Stimulated activated CD4-positive, alpha-beta T cell treated with anti-CD3 and anti-CD28 coated beads, Interleukin-15, amount 100 ng/mL, for 1 hour (primary cell): ENCODE measurements around the gene RBBP8NL.
"Not testable (repeated sequence)": the region's sequence is repeated elsewhere in the genome, so short reads cannot be mapped to it uniquely, and the experiment has no call there.

Source experiments
- DNase-seq, 2 donors: peaks; one replicate each; pipeline ENCODE4 v3.0.0-alpha.2; 2020; ENCODE audit warnings: low read depth in 1 of 2, low spot score in 1 of 2

Gene RBBP8NL

DNA sequence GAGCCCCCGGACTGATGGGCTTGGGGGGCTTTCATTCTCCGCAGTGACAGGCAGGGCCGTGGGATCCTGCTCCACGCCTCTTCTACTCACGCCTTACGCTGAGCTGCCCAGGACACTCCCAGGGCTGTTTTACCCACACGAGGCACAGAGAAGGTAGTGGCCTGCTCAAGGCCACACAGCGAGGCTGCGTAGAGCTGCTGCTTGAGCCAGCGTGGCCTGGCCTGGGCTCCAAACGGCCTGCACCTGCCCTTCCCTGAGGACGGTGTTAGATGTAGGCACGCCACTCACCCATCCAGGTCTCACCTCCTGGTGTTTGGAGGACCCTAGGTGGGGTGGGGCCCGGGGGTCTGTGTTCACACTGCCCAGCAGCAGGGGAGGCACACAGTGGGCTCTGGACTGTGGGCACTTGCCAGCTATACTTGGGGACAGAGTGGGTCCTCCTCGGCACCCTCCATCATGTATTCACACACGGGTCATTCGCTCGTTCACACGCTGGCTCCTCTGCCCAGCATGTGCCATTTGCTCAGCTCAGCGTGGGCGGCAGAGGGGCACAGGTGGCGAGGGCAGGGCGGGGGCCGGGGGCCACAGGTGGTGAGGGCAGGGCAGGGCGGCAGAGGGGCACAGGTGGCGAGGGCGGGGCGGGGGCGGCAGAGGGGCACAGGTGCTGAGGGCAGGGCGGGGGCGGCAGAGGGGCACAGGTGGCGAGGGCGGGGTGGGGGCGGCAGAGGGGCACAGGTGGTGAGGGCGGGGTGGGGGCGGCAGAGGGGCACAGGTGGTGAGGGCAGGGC, 18.4 kb upstream of the RBBP8NL start:
- no peak for DNase-seq

DNA sequence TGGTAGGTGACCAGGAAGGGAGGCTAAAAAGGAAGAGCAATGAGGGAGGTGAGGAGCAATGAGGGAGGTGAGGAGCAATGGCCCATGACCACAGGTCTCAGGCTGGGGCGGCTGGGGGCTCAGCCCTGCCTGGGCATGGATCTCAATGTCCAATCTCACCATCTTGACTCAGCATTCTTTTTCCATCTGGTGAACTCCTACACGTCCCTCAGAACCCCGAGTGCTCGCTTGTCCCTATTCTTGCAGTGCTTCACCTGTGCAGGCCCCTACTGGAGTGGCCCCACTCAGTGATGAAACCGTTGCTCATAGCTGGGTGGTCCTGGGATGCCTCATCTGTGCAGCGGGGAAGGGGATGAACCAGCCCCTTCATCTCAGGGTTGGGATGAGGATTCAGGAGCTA, 16.9 kb upstream of the RBBP8NL start:
- no peak for DNase-seq

DNA sequence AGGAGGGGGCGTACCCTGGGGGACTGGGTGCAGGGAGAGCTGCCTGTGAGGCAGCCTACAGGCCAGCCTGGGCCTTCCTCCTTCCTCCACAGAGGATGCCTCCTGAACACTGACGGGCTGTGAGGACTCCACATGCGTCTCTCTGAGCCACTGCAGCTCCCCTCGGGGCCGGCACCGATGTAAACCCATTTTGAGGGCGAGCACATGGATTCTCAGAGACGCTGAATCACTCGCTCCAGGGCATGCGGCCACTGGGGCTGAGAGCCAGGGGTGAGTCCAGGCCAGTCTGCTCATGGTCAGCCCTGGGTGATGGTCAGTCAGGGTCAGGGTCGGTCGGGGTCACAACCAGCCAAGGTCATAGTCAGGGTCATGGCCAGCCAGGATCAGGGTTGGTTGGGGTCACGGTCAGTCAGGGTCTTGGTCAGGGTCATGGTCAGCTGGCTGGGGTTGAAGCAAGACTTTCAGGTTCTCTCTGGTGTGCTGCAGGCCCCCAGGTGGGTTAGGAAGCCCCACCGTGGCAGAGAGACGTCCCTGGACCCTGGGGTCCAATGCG, 14.7 kb upstream of the RBBP8NL start:
- no peak for DNase-seq

GRCh38 chr20:62439218-62439617, 11.9 kb upstream of the RBBP8NL start:
- no peak for DNase-seq

GRCh38 chr20:62437927-62438326, 10.6 kb upstream of the RBBP8NL start:
- DNase-seq = no peak

GRCh38 chr20:62437496-62437895, 10.2 kb upstream of the RBBP8NL start:
- DNase-seq = no peak

DNA sequence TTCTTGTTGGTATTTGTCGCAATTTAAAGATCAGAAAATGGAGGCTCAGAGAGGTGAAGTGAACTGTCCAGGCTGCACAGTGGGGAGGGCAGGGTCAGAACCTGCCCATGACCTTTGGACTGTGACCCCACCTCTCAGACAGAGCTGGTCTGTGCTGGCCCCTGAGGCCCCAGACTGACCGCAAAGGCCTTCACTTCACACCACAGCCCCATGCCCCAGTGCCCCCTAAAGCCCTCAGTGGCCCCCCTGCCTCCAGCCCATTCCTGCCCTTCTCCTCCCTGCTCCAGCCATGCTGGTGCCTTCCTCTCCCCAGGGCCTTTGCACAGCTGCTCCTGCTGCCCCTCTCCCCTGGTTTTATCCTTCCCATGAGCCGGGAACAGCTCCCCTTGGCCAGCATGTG, 9.4 kb upstream of the RBBP8NL start:
- no peak for DNase-seq

DNA sequence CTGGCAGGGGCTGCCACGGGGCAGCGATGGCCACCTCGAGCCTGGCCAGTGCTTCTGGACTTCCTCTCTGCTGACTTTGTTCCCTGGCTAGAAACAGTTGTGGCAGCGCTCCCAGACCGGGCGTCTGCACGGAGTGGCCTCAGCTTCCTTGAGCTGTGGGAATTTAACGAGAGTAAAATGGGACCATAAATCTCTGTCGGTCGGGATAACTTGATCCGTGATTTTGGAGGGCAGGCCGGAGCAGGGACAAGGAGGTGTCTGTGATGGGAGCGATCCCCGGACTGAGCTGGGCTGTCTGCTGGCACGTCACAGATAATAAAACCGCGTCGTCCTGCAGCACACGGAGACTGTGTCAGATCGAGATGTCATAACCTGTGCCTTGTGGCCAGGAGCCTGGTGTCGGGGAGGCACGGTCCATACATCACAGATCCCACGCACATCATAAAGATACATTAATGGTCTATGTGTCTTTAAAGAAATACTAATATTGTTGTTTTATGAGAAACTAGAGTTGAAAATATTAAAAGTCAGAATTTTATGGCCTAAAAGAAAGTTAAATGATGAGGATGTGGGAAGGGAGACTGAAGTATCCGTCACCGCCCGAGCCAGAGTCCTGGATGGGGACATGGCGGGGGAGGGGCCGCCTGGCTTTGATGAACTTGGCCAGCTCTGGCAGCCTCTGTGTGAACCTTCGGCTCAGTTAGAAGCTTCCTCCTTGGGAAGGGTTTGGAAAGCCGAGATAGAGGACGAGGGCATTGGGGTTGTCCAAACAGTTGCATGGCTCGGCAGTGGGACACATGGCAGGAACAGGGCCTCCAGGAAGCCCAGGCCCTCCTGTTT, 6.5 kb upstream of the RBBP8NL start:
- DNase-seq = no peak

DNA sequence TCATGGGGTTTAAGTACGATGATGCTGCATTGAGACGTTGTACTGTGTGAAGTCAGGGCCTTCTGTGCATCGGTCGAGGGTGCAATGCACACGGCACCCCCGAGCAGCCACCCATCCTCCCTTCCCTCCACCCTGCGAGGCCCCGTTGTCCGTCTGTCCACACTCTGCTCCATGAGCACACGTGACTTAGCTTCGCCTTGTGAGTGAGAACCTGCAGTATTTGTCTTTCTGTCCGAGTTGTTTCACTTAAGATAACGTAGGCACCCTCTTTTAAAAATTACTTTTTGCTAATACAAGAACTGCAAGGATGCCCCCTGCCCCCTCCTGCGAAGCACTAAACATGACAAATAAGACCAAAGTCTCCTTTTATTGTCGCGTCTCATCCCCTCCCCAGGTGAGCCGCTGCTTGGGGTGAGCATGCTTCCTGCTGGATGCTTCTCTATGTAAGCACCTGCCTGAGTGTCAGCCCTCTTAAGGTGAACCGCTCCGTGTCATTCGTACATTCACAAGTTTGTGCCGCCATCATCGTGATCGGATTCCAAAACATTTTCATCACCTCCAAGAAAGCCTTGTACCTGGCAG, 3.6 kb upstream of the RBBP8NL start:
- DNase-seq = no peak

GRCh38 chr20:62430311-62430853, 3.0 kb upstream of the RBBP8NL start:
- no peak for DNase-seq

- no peak for DNase-seq
Observed at GRCh38 chr20:62429455-62430310, 2.3 kb upstream of the RBBP8NL start.

GRCh38 chr20:62428396-62429295, 1.3 kb upstream of the RBBP8NL start:
- no peak for DNase-seq

GRCh38 chr20:62428002-62428372, 648 bp upstream of the RBBP8NL start:
- DNase-seq = no peak

DNA sequence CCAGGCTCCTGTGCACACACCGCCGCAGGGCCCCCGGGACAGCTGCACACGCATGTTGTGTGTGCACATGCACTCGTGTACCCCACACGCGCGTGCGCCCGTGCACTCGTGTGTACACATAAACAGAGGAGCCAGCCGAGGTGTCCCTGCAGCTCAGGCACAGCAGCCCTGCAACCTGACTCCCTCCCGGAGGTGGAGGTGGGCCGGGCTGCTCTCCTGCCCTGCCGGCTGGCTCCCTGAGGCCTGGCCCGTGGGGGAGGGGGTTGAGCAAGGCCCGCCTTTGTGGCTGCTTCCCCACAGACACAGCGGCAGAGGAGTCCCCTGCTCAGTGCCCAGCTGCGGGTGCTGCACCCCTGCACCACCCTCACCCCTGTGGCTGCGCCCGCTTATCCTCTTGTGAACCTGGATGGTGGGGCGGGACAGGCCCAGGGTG, 624 bp downstream of the RBBP8NL start:
- no peak for DNase-seq

GRCh38 chr20:62426059-62426348, 1.3 kb downstream of the RBBP8NL start:
- not testable (repeated sequence) for DNase-seq

GRCh38 chr20:62425281-62426058, 1.9 kb downstream of the RBBP8NL start:
- no peak for DNase-seq

GRCh38 chr20:62424249-62425107, 2.9 kb downstream of the RBBP8NL start:
- DNase-seq = no peak

- no peak for DNase-seq
Observed at GRCh38 chr20:62423326-62423706, 4.0 kb downstream of the RBBP8NL start.
